Measurements from ENCODE around the gene MYO10.

MYO10 gene

GRCh38 chr5:16918891-16919671 lies 17.0 kb downstream of the MYO10 start:
- Mint-ChIP-seq H3K27me3 (ENCODE audit: low read depth, poor library complexity) (no peaks in the 10 kb centered on the region), H3K27ac (peak overlapping the region; percentile 78), H3K9me3 (peaks cover 4% of the 10 kb centered on the region), H3K4me1 (peaks cover 70% of the 10 kb centered on the region), H3K4me3 (no peak overlapping the region), H3K36me3 (ENCODE audit: low read depth) (peaks cover 66% of the 10 kb centered on the region)
- TF ChIP-seq, protein P1, sequence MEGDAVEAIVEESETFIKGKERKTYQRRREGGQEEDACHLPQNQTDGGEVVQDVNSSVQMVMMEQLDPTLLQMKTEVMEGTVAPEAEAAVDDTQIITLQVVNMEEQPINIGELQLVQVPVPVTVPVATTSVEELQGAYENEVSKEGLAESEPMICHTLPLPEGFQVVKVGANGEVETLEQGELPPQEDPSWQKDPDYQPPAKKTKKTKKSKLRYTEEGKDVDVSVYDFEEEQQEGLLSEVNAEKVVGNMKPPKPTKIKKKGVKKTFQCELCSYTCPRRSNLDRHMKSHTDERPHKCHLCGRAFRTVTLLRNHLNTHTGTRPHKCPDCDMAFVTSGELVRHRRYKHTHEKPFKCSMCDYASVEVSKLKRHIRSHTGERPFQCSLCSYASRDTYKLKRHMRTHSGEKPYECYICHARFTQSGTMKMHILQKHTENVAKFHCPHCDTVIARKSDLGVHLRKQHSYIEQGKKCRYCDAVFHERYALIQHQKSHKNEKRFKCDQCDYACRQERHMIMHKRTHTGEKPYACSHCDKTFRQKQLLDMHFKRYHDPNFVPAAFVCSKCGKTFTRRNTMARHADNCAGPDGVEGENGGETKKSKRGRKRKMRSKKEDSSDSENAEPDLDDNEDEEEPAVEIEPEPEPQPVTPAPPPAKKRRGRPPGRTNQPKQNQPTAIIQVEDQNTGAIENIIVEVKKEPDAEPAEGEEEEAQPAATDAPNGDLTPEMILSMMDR (IDR thresholded peaks at IDR 0.05): no peak
- DNase-seq: no peak

DNA sequence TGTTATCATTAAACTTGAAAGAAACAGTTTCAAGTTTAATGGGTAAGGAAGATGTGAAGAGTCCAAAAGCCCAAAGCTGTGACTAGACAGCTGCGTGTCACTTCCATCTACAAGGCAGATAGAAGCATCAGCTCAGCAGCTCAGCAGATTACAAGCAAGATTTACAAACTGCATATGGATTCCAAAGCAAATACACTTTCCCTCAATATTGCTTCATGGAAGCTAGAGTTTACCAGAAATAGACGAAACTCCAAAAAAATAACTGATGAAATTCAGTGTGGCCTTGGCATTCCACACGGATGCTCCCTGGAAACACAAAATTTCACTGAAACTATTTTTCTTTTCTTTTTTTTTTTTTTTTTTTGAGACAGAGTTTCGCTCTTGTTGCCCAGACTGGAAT lies 17.9 kb downstream of the MYO10 start:
- no peak for DNase-seq
- H3K4me1 Mint-ChIP-seq: peaks cover 69% of the 10 kb centered on the region
- H3K9me3 Mint-ChIP-seq: no peaks in the 10 kb centered on the region
- H3K4me3 Mint-ChIP-seq: no peak overlapping the region
- H3K36me3 Mint-ChIP-seq (ENCODE audit: low read depth): peaks cover 66% of the 10 kb centered on the region
- TF ChIP-seq, protein P1 (IDR thresholded peaks at IDR 0.05): no peak
- peak overlapping the region; percentile 76 for H3K27ac Mint-ChIP-seq
- H3K27me3 Mint-ChIP-seq (ENCODE audit: low read depth, poor library complexity): no peaks in the 10 kb centered on the region

DNA sequence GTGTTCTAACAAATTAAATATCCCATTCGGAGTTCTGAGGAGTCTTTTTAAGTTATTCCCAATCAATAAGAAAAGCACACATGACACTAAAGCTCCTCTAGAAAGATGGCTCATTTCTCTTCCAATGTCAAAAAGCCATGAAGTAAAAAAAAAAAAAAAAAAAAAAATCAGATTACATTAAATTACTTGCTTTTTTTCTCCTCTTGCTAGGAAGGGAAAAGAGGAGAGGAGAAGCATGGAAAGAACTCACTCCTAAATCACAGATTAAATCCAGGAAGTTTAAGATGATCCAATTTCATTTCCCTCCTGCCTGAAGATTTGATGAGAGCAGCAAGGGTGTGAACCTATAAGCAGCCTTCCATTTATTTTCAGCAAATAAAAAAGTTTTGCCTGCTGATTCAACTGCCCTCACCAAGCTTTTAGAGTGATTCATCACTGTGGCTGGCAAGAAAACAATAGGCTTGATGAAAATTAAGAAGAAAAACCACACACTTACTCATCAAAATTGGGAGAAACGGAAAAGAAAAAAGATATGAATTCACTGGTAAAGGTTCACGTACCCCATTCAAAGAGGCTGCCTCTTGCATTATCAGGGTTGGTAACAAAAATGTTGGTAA lies 19.7 kb downstream of the MYO10 start:
- no peak for DNase-seq
- Mint-ChIP-seq H3K36me3 (ENCODE audit: low read depth) (peaks cover 67% of the 10 kb centered on the region), H3K9me3 (peaks cover 6% of the 10 kb centered on the region), H3K27ac (no peak overlapping the region), H3K27me3 (ENCODE audit: low read depth, poor library complexity) (no peaks in the 10 kb centered on the region), H3K4me3 (no peak overlapping the region), H3K4me1 (peaks cover 64% of the 10 kb centered on the region)
- TF ChIP-seq, protein P1 (IDR thresholded peaks at IDR 0.05): no peak

DNA sequence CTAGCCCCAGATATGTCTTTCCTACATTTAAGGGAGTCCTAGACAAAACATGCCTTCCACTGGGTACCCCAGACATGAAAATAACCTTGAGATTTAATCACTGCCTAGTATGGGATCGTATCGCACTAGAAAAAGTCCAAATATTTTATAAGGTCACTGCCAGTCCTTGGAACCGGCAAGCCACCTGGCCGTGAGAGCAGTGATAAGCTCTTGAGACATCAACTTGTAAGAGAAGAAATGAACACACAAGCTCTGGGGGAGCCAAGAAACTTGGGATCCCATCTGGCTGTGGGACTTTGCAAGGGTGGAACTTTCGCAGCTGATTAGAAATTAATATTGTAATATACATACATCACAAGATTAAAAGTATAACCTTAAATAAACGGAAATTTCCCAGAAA lies 21.5 kb downstream of the MYO10 start:
- Mint-ChIP-seq H3K27ac (peak overlapping the region; percentile 68), H3K27me3 (ENCODE audit: low read depth, poor library complexity) (no peaks in the 10 kb centered on the region), H3K4me3 (no peak overlapping the region), H3K36me3 (ENCODE audit: low read depth) (peaks cover 75% of the 10 kb centered on the region), H3K9me3 (peaks cover 22% of the 10 kb centered on the region), H3K4me1 (peaks cover 52% of the 10 kb centered on the region)
- no peak for DNase-seq
- TF ChIP-seq, protein P1 (IDR thresholded peaks at IDR 0.05): no peak

DNA sequence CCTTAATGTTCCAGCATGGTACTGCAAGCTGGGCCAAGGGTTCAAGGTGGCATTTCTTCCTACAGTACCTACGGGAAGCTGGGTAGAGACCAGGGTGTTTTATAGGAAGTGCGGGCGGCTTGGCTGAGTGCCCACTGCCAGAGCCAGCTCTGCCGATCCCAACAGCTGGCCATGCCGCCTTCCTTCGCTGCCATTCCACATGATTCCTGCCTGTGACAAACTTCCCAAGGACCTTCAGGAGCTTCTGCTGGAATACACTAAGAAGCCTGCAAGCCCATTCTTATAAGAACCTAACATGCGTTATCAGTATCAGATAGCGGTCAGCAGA lies 22.0 kb downstream of the MYO10 start:
- no peak for DNase-seq
- peaks cover 26% of the 10 kb centered on the region for H3K9me3 Mint-ChIP-seq
- peaks cover 47% of the 10 kb centered on the region for H3K4me1 Mint-ChIP-seq
- TF ChIP-seq, protein P1 (IDR thresholded peaks at IDR 0.05): no peak
- H3K36me3 Mint-ChIP-seq (ENCODE audit: low read depth): peaks cover 75% of the 10 kb centered on the region
- no peak overlapping the region for H3K4me3 Mint-ChIP-seq
- H3K27ac Mint-ChIP-seq: no peak overlapping the region
- no peaks in the 10 kb centered on the region for H3K27me3 Mint-ChIP-seq (ENCODE audit: low read depth, poor library complexity)
